WTC11 (cell line): ENCODE data around the gene ABCC2.

Source experiments
- ETV6 ChIP-seq: sonication (generic); formaldehyde crosslinking; IDR thresholded peaks from 2 replicates; pipeline ENCODE4 v1.8.1; 2022; ENCODE audit warnings: mild to moderate bottlenecking, missing genetic modification reagents
- GRHL2 ChIP-seq: fragments of 250-450 bp; sonication (Bioruptor Pico); IDR thresholded peaks from 2 replicates; pipeline ENCODE4 v1.8.0; 2022; ENCODE audit warnings: mild to moderate bottlenecking, moderate library complexity; ENCODE audit not compliant: insufficient replicate concordance, severe bottlenecking
- JUN ChIP-seq: sonication (generic); formaldehyde crosslinking; IDR thresholded peaks from 2 replicates; pipeline ENCODE4 v1.8.0; 2023; ENCODE audit warnings: mild to moderate bottlenecking, missing genetic modification reagents
- MXD4 ChIP-seq: fragments of 250-450 bp; sonication (Bioruptor Pico); IDR thresholded peaks from 2 replicates; pipeline ENCODE4 v1.8.0; 2021; ENCODE audit warnings: mild to moderate bottlenecking, moderate library complexity, borderline replicate concordance
- MYBL2 ChIP-seq: sonication (generic); formaldehyde crosslinking; IDR thresholded peaks from 2 replicates; pipeline ENCODE4 v1.8.1; 2023; ENCODE audit warnings: mild to moderate bottlenecking, moderate library complexity, missing genetic modification reagents
- NFYB ChIP-seq: sonication (generic); formaldehyde crosslinking; conservative IDR thresholded peaks from 2 replicates; pipeline ENCODE4 v1.8.0; 2022; ENCODE audit warnings: low read depth, missing genetic modification reagents
- ZNF416 ChIP-seq: fragments of 250-450 bp; sonication (Bioruptor Pico); IDR thresholded peaks from 2 replicates; pipeline ENCODE4 v1.9.0; 2021; ENCODE audit warnings: mild to moderate bottlenecking, inconsistent platforms
- TF ChIP-seq, protein P1 (sequence below): fragments of 200-600 bp; IDR thresholded peaks from 2 replicates; pipeline ENCODE4 v1.8.0; 2022; ENCODE audit warnings: antibody characterized with exemption
- TF ChIP-seq, protein P2 (sequence below): sonication (generic); formaldehyde crosslinking; IDR thresholded peaks from 2 replicates; pipeline ENCODE4 v1.8.1; 2023; ENCODE audit warnings: mild to moderate bottlenecking, missing genetic modification reagents, moderate library complexity
- TF ChIP-seq, protein P3 (sequence below): sonication (generic); formaldehyde crosslinking; IDR thresholded peaks from 2 replicates; pipeline ENCODE4 v1.8.0; 2023; ENCODE audit warnings: mild to moderate bottlenecking, missing genetic modification reagents
- TF ChIP-seq, protein P4 (sequence below): sonication (generic); formaldehyde crosslinking; IDR thresholded peaks from 2 replicates; pipeline ENCODE4 v1.8.1; 2022; ENCODE audit warnings: low read depth, missing genetic modification reagents, borderline replicate concordance
- TF ChIP-seq, protein P5 (sequence below): sonication (generic); formaldehyde crosslinking; IDR thresholded peaks from 2 replicates; pipeline ENCODE4 v1.8.0; 2023; ENCODE audit warnings: missing genetic modification reagents
- TF ChIP-seq, protein P6 (sequence below): sonication (generic); formaldehyde crosslinking; IDR thresholded peaks from 2 replicates; pipeline ENCODE4 v1.8.0; 2022; ENCODE audit warnings: mild to moderate bottlenecking, missing genetic modification reagents
- TF ChIP-seq, protein P7 (sequence below): sonication (generic); formaldehyde crosslinking; IDR thresholded peaks from 2 replicates; pipeline ENCODE4 v1.8.1; 2022; ENCODE audit warnings: low read depth, mild to moderate bottlenecking, moderate library complexity, missing genetic modification reagents, borderline replicate concordance

DNA sequence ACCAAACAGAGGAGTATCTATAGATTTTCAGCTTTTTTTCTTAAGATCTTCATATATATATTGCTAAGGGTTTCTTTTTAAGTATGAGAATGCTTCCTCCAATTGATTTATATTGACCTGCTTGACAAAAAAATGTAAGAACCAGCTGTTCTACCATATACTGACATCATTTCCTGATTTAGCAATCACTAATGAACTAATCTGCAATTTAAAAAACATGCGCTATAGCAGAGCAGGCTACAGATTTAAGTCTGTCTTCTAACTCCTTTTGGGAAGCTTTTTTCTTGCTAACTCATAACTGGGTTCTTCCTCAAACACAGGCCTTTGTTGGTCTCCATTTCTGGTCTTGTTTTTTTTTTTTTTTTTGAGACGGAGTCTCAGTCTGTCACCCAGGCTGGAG is 33.2 kb downstream of the ABCC2 start:
- TF ChIP-seq, protein P1, sequence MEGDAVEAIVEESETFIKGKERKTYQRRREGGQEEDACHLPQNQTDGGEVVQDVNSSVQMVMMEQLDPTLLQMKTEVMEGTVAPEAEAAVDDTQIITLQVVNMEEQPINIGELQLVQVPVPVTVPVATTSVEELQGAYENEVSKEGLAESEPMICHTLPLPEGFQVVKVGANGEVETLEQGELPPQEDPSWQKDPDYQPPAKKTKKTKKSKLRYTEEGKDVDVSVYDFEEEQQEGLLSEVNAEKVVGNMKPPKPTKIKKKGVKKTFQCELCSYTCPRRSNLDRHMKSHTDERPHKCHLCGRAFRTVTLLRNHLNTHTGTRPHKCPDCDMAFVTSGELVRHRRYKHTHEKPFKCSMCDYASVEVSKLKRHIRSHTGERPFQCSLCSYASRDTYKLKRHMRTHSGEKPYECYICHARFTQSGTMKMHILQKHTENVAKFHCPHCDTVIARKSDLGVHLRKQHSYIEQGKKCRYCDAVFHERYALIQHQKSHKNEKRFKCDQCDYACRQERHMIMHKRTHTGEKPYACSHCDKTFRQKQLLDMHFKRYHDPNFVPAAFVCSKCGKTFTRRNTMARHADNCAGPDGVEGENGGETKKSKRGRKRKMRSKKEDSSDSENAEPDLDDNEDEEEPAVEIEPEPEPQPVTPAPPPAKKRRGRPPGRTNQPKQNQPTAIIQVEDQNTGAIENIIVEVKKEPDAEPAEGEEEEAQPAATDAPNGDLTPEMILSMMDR = no peak
- TF ChIP-seq, protein P2, sequence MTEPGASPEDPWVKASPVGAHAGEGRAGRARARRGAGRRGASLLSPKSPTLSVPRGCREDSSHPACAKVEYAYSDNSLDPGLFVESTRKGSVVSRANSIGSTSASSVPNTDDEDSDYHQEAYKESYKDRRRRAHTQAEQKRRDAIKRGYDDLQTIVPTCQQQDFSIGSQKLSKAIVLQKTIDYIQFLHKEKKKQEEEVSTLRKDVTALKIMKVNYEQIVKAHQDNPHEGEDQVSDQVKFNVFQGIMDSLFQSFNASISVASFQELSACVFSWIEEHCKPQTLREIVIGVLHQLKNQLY (CRISPR knock-in tag) = no peak
- TF ChIP-seq JUN (CRISPR knock-in tag) = no peak
- TF ChIP-seq ZNF416 (CRISPR knock-in tag) = no peak
- TF ChIP-seq ETV6 (CRISPR knock-in tag) = no peak
- TF ChIP-seq, protein P3, sequence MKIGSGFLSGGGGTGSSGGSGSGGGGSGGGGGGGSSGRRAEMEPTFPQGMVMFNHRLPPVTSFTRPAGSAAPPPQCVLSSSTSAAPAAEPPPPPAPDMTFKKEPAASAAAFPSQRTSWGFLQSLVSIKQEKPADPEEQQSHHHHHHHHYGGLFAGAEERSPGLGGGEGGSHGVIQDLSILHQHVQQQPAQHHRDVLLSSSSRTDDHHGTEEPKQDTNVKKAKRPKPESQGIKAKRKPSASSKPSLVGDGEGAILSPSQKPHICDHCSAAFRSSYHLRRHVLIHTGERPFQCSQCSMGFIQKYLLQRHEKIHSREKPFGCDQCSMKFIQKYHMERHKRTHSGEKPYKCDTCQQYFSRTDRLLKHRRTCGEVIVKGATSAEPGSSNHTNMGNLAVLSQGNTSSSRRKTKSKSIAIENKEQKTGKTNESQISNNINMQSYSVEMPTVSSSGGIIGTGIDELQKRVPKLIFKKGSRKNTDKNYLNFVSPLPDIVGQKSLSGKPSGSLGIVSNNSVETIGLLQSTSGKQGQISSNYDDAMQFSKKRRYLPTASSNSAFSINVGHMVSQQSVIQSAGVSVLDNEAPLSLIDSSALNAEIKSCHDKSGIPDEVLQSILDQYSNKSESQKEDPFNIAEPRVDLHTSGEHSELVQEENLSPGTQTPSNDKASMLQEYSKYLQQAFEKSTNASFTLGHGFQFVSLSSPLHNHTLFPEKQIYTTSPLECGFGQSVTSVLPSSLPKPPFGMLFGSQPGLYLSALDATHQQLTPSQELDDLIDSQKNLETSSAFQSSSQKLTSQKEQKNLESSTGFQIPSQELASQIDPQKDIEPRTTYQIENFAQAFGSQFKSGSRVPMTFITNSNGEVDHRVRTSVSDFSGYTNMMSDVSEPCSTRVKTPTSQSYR (CRISPR knock-in tag) = no peak
- TF ChIP-seq NFYB (CRISPR knock-in tag) = no peak
- TF ChIP-seq GRHL2 (CRISPR knock-in tag) = no peak
- TF ChIP-seq MYBL2 (CRISPR knock-in tag) = no peak
- TF ChIP-seq, protein P4, sequence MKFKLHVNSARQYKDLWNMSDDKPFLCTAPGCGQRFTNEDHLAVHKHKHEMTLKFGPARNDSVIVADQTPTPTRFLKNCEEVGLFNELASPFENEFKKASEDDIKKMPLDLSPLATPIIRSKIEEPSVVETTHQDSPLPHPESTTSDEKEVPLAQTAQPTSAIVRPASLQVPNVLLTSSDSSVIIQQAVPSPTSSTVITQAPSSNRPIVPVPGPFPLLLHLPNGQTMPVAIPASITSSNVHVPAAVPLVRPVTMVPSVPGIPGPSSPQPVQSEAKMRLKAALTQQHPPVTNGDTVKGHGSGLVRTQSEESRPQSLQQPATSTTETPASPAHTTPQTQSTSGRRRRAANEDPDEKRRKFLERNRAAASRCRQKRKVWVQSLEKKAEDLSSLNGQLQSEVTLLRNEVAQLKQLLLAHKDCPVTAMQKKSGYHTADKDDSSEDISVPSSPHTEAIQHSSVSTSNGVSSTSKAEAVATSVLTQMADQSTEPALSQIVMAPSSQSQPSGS (CRISPR knock-in tag) = no peak
- TF ChIP-seq MXD4 (CRISPR knock-in tag) = no peak
- TF ChIP-seq, protein P5, sequence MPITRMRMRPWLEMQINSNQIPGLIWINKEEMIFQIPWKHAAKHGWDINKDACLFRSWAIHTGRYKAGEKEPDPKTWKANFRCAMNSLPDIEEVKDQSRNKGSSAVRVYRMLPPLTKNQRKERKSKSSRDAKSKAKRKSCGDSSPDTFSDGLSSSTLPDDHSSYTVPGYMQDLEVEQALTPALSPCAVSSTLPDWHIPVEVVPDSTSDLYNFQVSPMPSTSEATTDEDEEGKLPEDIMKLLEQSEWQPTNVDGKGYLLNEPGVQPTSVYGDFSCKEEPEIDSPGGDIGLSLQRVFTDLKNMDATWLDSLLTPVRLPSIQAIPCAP (CRISPR knock-in tag) = no peak
- TF ChIP-seq, protein P6, sequence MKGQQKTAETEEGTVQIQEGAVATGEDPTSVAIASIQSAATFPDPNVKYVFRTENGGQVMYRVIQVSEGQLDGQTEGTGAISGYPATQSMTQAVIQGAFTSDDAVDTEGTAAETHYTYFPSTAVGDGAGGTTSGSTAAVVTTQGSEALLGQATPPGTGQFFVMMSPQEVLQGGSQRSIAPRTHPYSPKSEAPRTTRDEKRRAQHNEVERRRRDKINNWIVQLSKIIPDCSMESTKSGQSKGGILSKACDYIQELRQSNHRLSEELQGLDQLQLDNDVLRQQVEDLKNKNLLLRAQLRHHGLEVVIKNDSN = no peak
- TF ChIP-seq, protein P7, sequence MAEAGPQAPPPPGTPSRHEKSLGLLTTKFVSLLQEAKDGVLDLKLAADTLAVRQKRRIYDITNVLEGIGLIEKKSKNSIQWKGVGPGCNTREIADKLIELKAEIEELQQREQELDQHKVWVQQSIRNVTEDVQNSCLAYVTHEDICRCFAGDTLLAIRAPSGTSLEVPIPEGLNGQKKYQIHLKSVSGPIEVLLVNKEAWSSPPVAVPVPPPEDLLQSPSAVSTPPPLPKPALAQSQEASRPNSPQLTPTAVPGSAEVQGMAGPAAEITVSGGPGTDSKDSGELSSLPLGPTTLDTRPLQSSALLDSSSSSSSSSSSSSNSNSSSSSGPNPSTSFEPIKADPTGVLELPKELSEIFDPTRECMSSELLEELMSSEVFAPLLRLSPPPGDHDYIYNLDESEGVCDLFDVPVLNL (CRISPR knock-in tag) = no peak
